Esophagus squamous epithelium (tissue), 5 donors: Measurements from ENCODE around the gene TEKTIP1. TPM values are rescaled to one million over a fixed set of nuclear protein-coding genes. Genes with fewer than 3 reads are reported as not detected.

ENCODE experiments used
- DNase-seq: peaks from one replicate; lab custom pipeline; 2025; lab: John Stamatoyannopoulos, UW
- H3K27ac ChIP-seq, 4 donors: fragments of 200-600 bp; sonication (generic); one replicate each; pipeline ENCODE4 v1.5.1; 2016 to 2019; ENCODE audit warnings: mild to moderate bottlenecking in 1 of 4
- H3K27me3 ChIP-seq, 4 donors: fragments of 200-600 bp; sonication (generic); 1 replicate in 3 of 4; 2 replicates in 1 of 4; pipeline versions ENCODE4 v1.5.1 to v1.6.0; 2017 to 2021; ENCODE audit warnings: antibody characterized with exemption in 1 of 4
- H3K36me3 ChIP-seq, 3 donors: fragments of 200-600 bp; sonication (generic); one replicate each; pipeline ENCODE4 v1.5.1; 2016 to 2019
- H3K4me1 ChIP-seq, 3 donors: fragments of 200-600 bp; sonication (generic); one replicate each; pipeline ENCODE4 v1.5.1; 2017 to 2019
- H3K4me3 ChIP-seq, 4 donors: fragments of 200-600 bp; sonication (generic); 1 replicate in 3 of 4; 2 replicates in 1 of 4; pipeline ENCODE4 v1.5.1; 2016 to 2019; ENCODE audit warnings: mild to moderate bottlenecking in 2 of 4, moderate library complexity in 1 of 4
- H3K9me3 ChIP-seq, 3 donors: fragments of 200-600 bp; sonication (generic); one replicate each; pipeline ENCODE4 v1.5.1; 2016 to 2019
- CTCF ChIP-seq, 6 experiments: fragments of 450-650 bp in 4 of 6; fragments of 200-600 bp in 2 of 6; sonication (generic) in 2 of 6; IDR thresholded peaks; one replicate each; pipeline ENCODE4 v1.5.1; 2016 to 2019; ENCODE audit warnings: antibody characterized with exemption in 6 of 6, mild to moderate bottlenecking in 4 of 6, moderate library complexity in 4 of 6
- POLR2A ChIP-seq, 4 donors: fragments of 450-650 bp; IDR thresholded peaks; one replicate each; pipeline ENCODE4 v1.6.1; 2017; ENCODE audit warnings: antibody characterized with exemption in 4 of 4, mild to moderate bottlenecking in 4 of 4, moderate library complexity in 3 of 4
- WGBS, 2 donors: methylation state at CpG; one replicate each; pipeline ENCODE4 v1.1.5; 2018; 5-methylcytosine and 5-hydroxymethylcytosine counted together
- intact Hi-C: fragments of 100-400 bp; cut with DNase I; formaldehyde crosslinking; loops from one replicate; pipeline ENCODE4 v1.15.0; 2022
- total RNA-seq, 4 donors: library from RNA; depleted of rRNA; stranded (reverse); fragments of >200 nt; gene quantifications; one replicate each; pipeline ENCODE4 v1.1.0, GENCODE V29; 2016
- donor health status: DM: yes; HTN: yes; CAD: no.

Gene TEKTIP1
- total RNA-seq, 4 donors from 2014 or later = 0.95 TPM; not detected in 3

GRCh38 chr19:3515891-3516422, 23.0 kb upstream of the TEKTIP1 start:
- Histone ChIP-seq H3K4me1 (peaks cover 7 to 96% (median 20%) of the 10 kb centered on the region in 3 donors), H3K36me3 (peaks cover 0 to 57% (median 0%) of the 10 kb centered on the region in 3 donors), H3K27ac (peak overlapping the region in 1 of 4 donors; percentile 11), H3K27me3 (no peaks in the 10 kb centered on the region), H3K4me3 (no peak overlapping the region), H3K9me3 (no peaks in the 10 kb centered on the region)
- intact Hi-C loops = no loop called here
- TF ChIP-seq POLR2A (IDR thresholded peaks at IDR 0.05) (no peak), CTCF (IDR thresholded peaks at IDR 0.05) (no peak)
- no peak for DNase-seq
- WGBS, 2 donors = 62% methylated on average over 7 to 8 of the region's 15 CpGs

GRCh38 chr19:3516675-3517207, 22.2 kb upstream of the TEKTIP1 start:
- Histone ChIP-seq H3K9me3 (no peaks in the 10 kb centered on the region), H3K4me1 (peaks cover 7 to 96% (median 20%) of the 10 kb centered on the region in 3 donors)
- intact Hi-C loops = no loop called here

GRCh38 chr19:3517638-3518037, 21.3 kb upstream of the TEKTIP1 start:
- H3K27me3 ChIP-seq = no peaks in the 10 kb centered on the region
- intact Hi-C loops = no loop called here
- no peaks in the 10 kb centered on the region for H3K9me3 ChIP-seq
- peak overlapping the region in 1 of 4 donors; percentile 16 for H3K27ac ChIP-seq
- no peak for TF ChIP-seq CTCF (IDR thresholded peaks at IDR 0.05)
- no peak for TF ChIP-seq POLR2A (IDR thresholded peaks at IDR 0.05)
- peaks cover 0 to 51% (median 0%) of the 10 kb centered on the region in 3 donors for H3K36me3 ChIP-seq
- peaks cover 7 to 98% (median 20%) of the 10 kb centered on the region in 3 donors for H3K4me1 ChIP-seq
- WGBS, 2 donors = 90 to 92% methylated on average over 2 of the region's 2 CpGs
- H3K4me3 ChIP-seq = no peak overlapping the region
- DNase-seq = no peak

More at GRCh38 chr19:3516675-3517207, 22.2 kb upstream of the TEKTIP1 start:
- no peak overlapping the region for H3K4me3 ChIP-seq
- peak overlapping the region in 2 of 4 donors; percentile 11 to 22 for H3K27ac ChIP-seq
- H3K36me3 ChIP-seq = peaks cover 0 to 51% (median 0%) of the 10 kb centered on the region in 3 donors
- no CpG with 5 or more reads among the region's 15 CpGs for WGBS, 2 donors
- no peak for DNase-seq
- no peaks in the 10 kb centered on the region for H3K27me3 ChIP-seq
- no peak for TF ChIP-seq CTCF (IDR thresholded peaks at IDR 0.05)
- no peak for TF ChIP-seq POLR2A (IDR thresholded peaks at IDR 0.05)

GRCh38 chr19:3518255-3518654, 20.7 kb upstream of the TEKTIP1 start:
- H3K27me3 ChIP-seq = no peaks in the 10 kb centered on the region
- no peak for DNase-seq
- 67 to 77% methylated on average over 3 to 5 of the region's 10 CpGs for WGBS, 2 donors
- no peak overlapping the region for H3K27ac ChIP-seq
- H3K9me3 ChIP-seq = no peaks in the 10 kb centered on the region
- intact Hi-C loops = no loop called here
- H3K4me1 ChIP-seq = peaks cover 7 to 93% (median 17%) of the 10 kb centered on the region in 3 donors
- no peak overlapping the region for H3K4me3 ChIP-seq
- H3K36me3 ChIP-seq = peaks cover 0 to 53% (median 5%) of the 10 kb centered on the region in 3 donors
- no peak for TF ChIP-seq CTCF (IDR thresholded peaks at IDR 0.05)

- intact Hi-C loops = no loop called here
- TF ChIP-seq CTCF (IDR thresholded peaks at IDR 0.05) (no peak), POLR2A (IDR thresholded peaks at IDR 0.05) (no peak)
- DNase-seq = no peak
- Histone ChIP-seq H3K4me1 (peaks cover 7 to 89% (median 17%) of the 10 kb centered on the region in 3 donors), H3K9me3 (no peaks in the 10 kb centered on the region), H3K36me3 (peaks cover 3 to 55% (median 9%) of the 10 kb centered on the region in 3 donors), H3K27ac (no peak overlapping the region), H3K4me3 (no peak overlapping the region), H3K27me3 (no peaks in the 10 kb centered on the region)
- 86% methylated on average over 2 of the region's 2 CpGs; no CpG with 5 or more reads in 1 of the 2 donors for WGBS, 2 donors
These were observed 20.3 kb upstream of the TEKTIP1 start for GRCh38 chr19:3518659-3519058.
